ENCODE measurements around the gene OLIG2.

- TF ChIP-seq CTCF (IDR thresholded peaks at IDR 0.05 in 4 of 5, conservative IDR thresholded peaks at IDR 0.05 in 1 of 5): no peak
- no peak for TF ChIP-seq POLR2A (IDR thresholded peaks at IDR 0.05)
Measured at GRCh38 chr21:33022489-33022827, 3.3 kb upstream of the OLIG2 start.

All from gastrocnemius medialis (tissue), 4 donors.